Activated CD4-positive, alpha-beta memory T cell treated with anti-CD3 and anti-CD28 coated beads, Interleukin-2, amount 10 ng/mL, durations not matched to agents 7 days and 5 days (primary cell): ENCODE measurements around the gene GPBAR1. TPM values are rescaled to one million over a fixed set of nuclear protein-coding genes. Genes with fewer than 3 reads are reported as not detected.
A peak's percentile ranks its signal among the peaks of the same experiment; 100 is the strongest.
"Not testable (repeated sequence)": the region's sequence is repeated elsewhere in the genome, so short reads cannot be mapped to it uniquely, and the experiment has no call there.

Experiments used
- CTCF ChIA-PET: fragments of 350-600 bp; sonication (Branson Sonifier 250); formaldehyde crosslinking; loops from one replicate; lab custom pipeline; 2021; ENCODE audit warnings: antibody characterized with exemption, inconsistent platforms; lab: Charles Lee
- POLR2A ChIA-PET: fragments of 350-600 bp; sonication (Branson Sonifier 250); formaldehyde crosslinking; loops from one replicate; lab custom pipeline; 2021; ENCODE audit warnings: antibody characterized with exemption; lab: Charles Lee
- DNase-seq: peaks from one replicate; pipeline ENCODE4 v3.0.0-alpha.2; 2020
- H3K27ac Mint-ChIP-seq: one replicate; pipeline ENCODE4 v1.8.0; 2021; ENCODE audit warnings: mild to moderate bottlenecking, mixed read lengths
- H3K27me3 Mint-ChIP-seq: one replicate; pipeline ENCODE4 v1.8.0; 2021; ENCODE audit warnings: mixed read lengths
- H3K36me3 Mint-ChIP-seq: one replicate; pipeline ENCODE4 v1.8.0; 2021; ENCODE audit warnings: low read depth, mixed read lengths
- H3K4me1 Mint-ChIP-seq: one replicate; pipeline ENCODE4 v1.8.0; 2021; ENCODE audit warnings: mixed read lengths
- H3K4me3 Mint-ChIP-seq: one replicate; pipeline ENCODE4 v1.8.0; 2021; ENCODE audit warnings: mild to moderate bottlenecking, mixed read lengths
- H3K9me3 Mint-ChIP-seq: one replicate; pipeline ENCODE4 v1.8.0; 2021; ENCODE audit warnings: mixed read lengths
- total RNA-seq, 2 experiments: library from RNA; stranded (reverse); gene quantifications; one replicate each; pipeline ENCODE4 v1.2.3, GENCODE V29; 2021

The GPBAR1 gene
- total RNA-seq, 2 experiments from 2014 or later: 0.68 to 0.75 TPM

- Mint-ChIP-seq H3K27me3 (no peaks in the 10 kb centered on the region), H3K36me3 (peaks cover 50% of the 10 kb centered on the region), H3K4me1 (peaks cover 49% of the 10 kb centered on the region), H3K27ac (peak overlapping the region; percentile 47), H3K4me3 (peak overlapping the region; percentile 89), H3K9me3 (no peaks in the 10 kb centered on the region)
- POLR2A ChIA-PET: interaction anchor here (0.8 to 10.7 kb wide), 6 partner anchors 15 to 140 kb away, joined by 3 to 299 read pairs (median 5); partner anchors contain the start of genes CATIP and TMBIM1
- no peak for DNase-seq
- CTCF ChIA-PET: interaction anchor here (0.7 to 6.8 kb wide), 16 partner anchors 13 to 201 kb away, joined by 3 to 126 read pairs (median 4); partner anchors contain the start of genes CATIP, CXCR1 and TMBIM1
Measured at GRCh38 chr2:218271865-218272530, 11.2 kb downstream of the GPBAR1 start.

GRCh38 chr2:218272531-218273212 lies 11.9 kb downstream of the GPBAR1 start:
- ChIA-PET CTCF (interaction anchor here (0.6 to 6.8 kb wide), 26 partner anchors 9 to 435 kb away, joined by 3 to 126 read pairs (median 4); partner anchors contain the start of genes BCS1L, CATIP, CXCR1 and TMBIM1), POLR2A (interaction anchor here (2.9 to 10.7 kb wide), 2 partner anchors 18 to 124 kb away, joined by 19 to 299 read pairs; partner anchors contain the start of gene TMBIM1)
- DNase-seq: peak; percentile 81
- Mint-ChIP-seq H3K27me3 (no peaks in the 10 kb centered on the region), H3K4me1 (peaks cover 42% of the 10 kb centered on the region), H3K36me3 (peaks cover 53% of the 10 kb centered on the region), H3K27ac (peak overlapping the region; percentile 47), H3K4me3 (no peak overlapping the region), H3K9me3 (no peaks in the 10 kb centered on the region)

GRCh38 chr2:218273214-218273907 lies 12.5 kb downstream of the GPBAR1 start:
- H3K4me1 Mint-ChIP-seq: peaks cover 41% of the 10 kb centered on the region
- H3K36me3 Mint-ChIP-seq: peaks cover 56% of the 10 kb centered on the region
- ChIA-PET POLR2A (interaction anchor here (10.7 kb wide), 1 partner anchor 17 kb away, joined by 299 read pairs; the partner anchor contains the start of gene TMBIM1), CTCF (interaction anchor here (0.6 to 6.8 kb wide), 17 partner anchors 9 to 434 kb away, joined by 3 to 126 read pairs (median 3); partner anchors contain the start of genes BCS1L, CATIP, TMBIM1 and ZNF142)
- H3K4me3 Mint-ChIP-seq, DNase-seq, H3K27me3 Mint-ChIP-seq, H3K9me3 Mint-ChIP-seq: not testable (repeated sequence)
- H3K27ac Mint-ChIP-seq: peak overlapping the region; percentile 30

- no peaks in the 10 kb centered on the region for H3K27me3 Mint-ChIP-seq
- no peak overlapping the region for H3K4me3 Mint-ChIP-seq
- no peaks in the 10 kb centered on the region for H3K9me3 Mint-ChIP-seq
- peak overlapping the region; percentile 30 for H3K27ac Mint-ChIP-seq
- H3K4me1 Mint-ChIP-seq: peaks cover 41% of the 10 kb centered on the region
- POLR2A ChIA-PET: interaction anchor here (0.6 to 10.7 kb wide), 2 partner anchors 17 to 86 kb away, joined by 3 to 299 read pairs; partner anchors contain the start of gene TMBIM1
- DNase-seq: no peak
- CTCF ChIA-PET: interaction anchor here (0.6 to 6.8 kb wide), 11 partner anchors 8 to 389 kb away, joined by 3 to 126 read pairs (median 5); partner anchors contain the start of genes BCS1L, CATIP, TMBIM1 and ZNF142
- H3K36me3 Mint-ChIP-seq: peaks cover 58% of the 10 kb centered on the region
Measured at GRCh38 chr2:218273908-218274249, 13.1 kb downstream of the GPBAR1 start.

GRCh38 chr2:218274586-218274985 lies 13.8 kb downstream of the GPBAR1 start:
- CTCF ChIA-PET: interaction anchor here (0.9 to 6.8 kb wide), 6 partner anchors 8 to 82 kb away, joined by 4 to 126 read pairs (median 26); partner anchors contain the start of genes CATIP and TMBIM1

GRCh38 chr2:218275371-218276072 lies 14.7 kb downstream of the GPBAR1 start:
- no peak for DNase-seq
- no peaks in the 10 kb centered on the region for H3K27me3 Mint-ChIP-seq
- ChIA-PET POLR2A (interaction anchor here (0.9 to 10.7 kb wide), 3 partner anchors 15 to 121 kb away, joined by 3 to 299 read pairs (median 11); partner anchors contain the start of gene TMBIM1), CTCF (interaction anchor here (0.6 to 6.8 kb wide), 7 partner anchors 10 to 121 kb away, joined by 3 to 126 read pairs (median 4); partner anchors contain the start of genes CATIP and TMBIM1)
- H3K27ac Mint-ChIP-seq: no peak overlapping the region
- no peak overlapping the region for H3K4me3 Mint-ChIP-seq
- no peaks in the 10 kb centered on the region for H3K9me3 Mint-ChIP-seq
- H3K36me3 Mint-ChIP-seq: peaks cover 70% of the 10 kb centered on the region
- H3K4me1 Mint-ChIP-seq: peaks cover 31% of the 10 kb centered on the region

More at GRCh38 chr2:218274586-218274985, 13.8 kb downstream of the GPBAR1 start:
- no peaks in the 10 kb centered on the region for H3K27me3 Mint-ChIP-seq
- peak overlapping the region; percentile 12 for H3K27ac Mint-ChIP-seq
- POLR2A ChIA-PET: interaction anchor here (0.6 to 10.7 kb wide), 3 partner anchors 16 to 122 kb away, joined by 3 to 299 read pairs (median 11); partner anchors contain the start of gene TMBIM1
- no peak for DNase-seq
- H3K4me1 Mint-ChIP-seq: peaks cover 34% of the 10 kb centered on the region
- no peaks in the 10 kb centered on the region for H3K9me3 Mint-ChIP-seq
- H3K4me3 Mint-ChIP-seq: no peak overlapping the region
- peaks cover 62% of the 10 kb centered on the region for H3K36me3 Mint-ChIP-seq

GRCh38 chr2:218276986-218277755 lies 16.4 kb downstream of the GPBAR1 start:
- Mint-ChIP-seq H3K36me3 (peaks cover 73% of the 10 kb centered on the region), H3K4me3 (no peak overlapping the region), H3K9me3 (no peaks in the 10 kb centered on the region)

GRCh38 chr2:218277921-218278320 lies 17.1 kb downstream of the GPBAR1 start:
- H3K4me1 Mint-ChIP-seq: peaks cover 17% of the 10 kb centered on the region
- H3K36me3 Mint-ChIP-seq: peaks cover 74% of the 10 kb centered on the region
- CTCF ChIA-PET: no interaction called here
- no peak overlapping the region for H3K27ac Mint-ChIP-seq
- H3K27me3 Mint-ChIP-seq: no peaks in the 10 kb centered on the region
- H3K9me3 Mint-ChIP-seq: no peaks in the 10 kb centered on the region
- POLR2A ChIA-PET: interaction anchor here (10.7 kb wide), 1 partner anchor 13 kb away, joined by 299 read pairs; the partner anchor contains the start of gene TMBIM1
- H3K4me3 Mint-ChIP-seq: no peak overlapping the region
- DNase-seq: no peak

More at GRCh38 chr2:218276986-218277755, 16.4 kb downstream of the GPBAR1 start:
- Mint-ChIP-seq H3K27me3 (no peaks in the 10 kb centered on the region), H3K27ac (no peak overlapping the region), H3K4me1 (peaks cover 20% of the 10 kb centered on the region)
- DNase-seq: no peak
- ChIA-PET POLR2A (interaction anchor here (10.7 kb wide), 1 partner anchor 13 kb away, joined by 299 read pairs; the partner anchor contains the start of gene TMBIM1), CTCF (no interaction called here)

- Mint-ChIP-seq H3K27me3 (no peaks in the 10 kb centered on the region), H3K4me3 (no peak overlapping the region), H3K27ac (no peak overlapping the region), H3K4me1 (peaks cover 20% of the 10 kb centered on the region), H3K9me3 (no peaks in the 10 kb centered on the region), H3K36me3 (peaks cover 77% of the 10 kb centered on the region)
- no peak for DNase-seq
- CTCF ChIA-PET: no interaction called here
- POLR2A ChIA-PET: interaction anchor here (10.7 kb wide), 1 partner anchor 12 kb away, joined by 299 read pairs; the partner anchor contains the start of gene TMBIM1
Measured at GRCh38 chr2:218278531-218279360, 17.9 kb downstream of the GPBAR1 start.

- CTCF ChIA-PET: interaction anchor here (0.6 kb wide), 1 partner anchor 10 kb away, joined by 3 read pairs; no protein-coding TSS in a partner anchor
- peaks cover 72% of the 10 kb centered on the region for H3K36me3 Mint-ChIP-seq
- DNase-seq: no peak
- no peaks in the 10 kb centered on the region for H3K27me3 Mint-ChIP-seq
- H3K4me1 Mint-ChIP-seq: peaks cover 31% of the 10 kb centered on the region
- POLR2A ChIA-PET: no interaction called here
- H3K9me3 Mint-ChIP-seq: no peaks in the 10 kb centered on the region
- H3K4me3 Mint-ChIP-seq: no peak overlapping the region
- H3K27ac Mint-ChIP-seq: no peak overlapping the region
Measured at GRCh38 chr2:218280260-218280870, 19.6 kb downstream of the GPBAR1 start.
